Activated naive CD4-positive, alpha-beta T cell treated with anti-CD3 and anti-CD28 coated beads, Interleukin-2, amount 50 U/mL, for 24 hours (primary cell): Measurements from ENCODE around the gene PEX6.

Experiments
- H3K27ac Mint-ChIP-seq: one replicate; pipeline ENCODE4 v1.8.0; 2021; ENCODE audit warnings: mild to moderate bottlenecking, mixed read lengths
- H3K27me3 Mint-ChIP-seq: one replicate; pipeline ENCODE4 v1.8.0; 2021; ENCODE audit warnings: mixed read lengths
- H3K36me3 Mint-ChIP-seq: one replicate; pipeline ENCODE4 v1.8.0; 2021; ENCODE audit warnings: mixed read lengths
- H3K4me1 Mint-ChIP-seq: one replicate; pipeline ENCODE4 v1.8.0; 2021; ENCODE audit warnings: mixed read lengths
- H3K4me3 Mint-ChIP-seq: one replicate; pipeline ENCODE4 v1.8.0; 2021; ENCODE audit warnings: mild to moderate bottlenecking, mixed read lengths
- H3K9me3 Mint-ChIP-seq: one replicate; pipeline ENCODE4 v1.8.0; 2021; ENCODE audit warnings: mixed read lengths

Gene PEX6, protein sequence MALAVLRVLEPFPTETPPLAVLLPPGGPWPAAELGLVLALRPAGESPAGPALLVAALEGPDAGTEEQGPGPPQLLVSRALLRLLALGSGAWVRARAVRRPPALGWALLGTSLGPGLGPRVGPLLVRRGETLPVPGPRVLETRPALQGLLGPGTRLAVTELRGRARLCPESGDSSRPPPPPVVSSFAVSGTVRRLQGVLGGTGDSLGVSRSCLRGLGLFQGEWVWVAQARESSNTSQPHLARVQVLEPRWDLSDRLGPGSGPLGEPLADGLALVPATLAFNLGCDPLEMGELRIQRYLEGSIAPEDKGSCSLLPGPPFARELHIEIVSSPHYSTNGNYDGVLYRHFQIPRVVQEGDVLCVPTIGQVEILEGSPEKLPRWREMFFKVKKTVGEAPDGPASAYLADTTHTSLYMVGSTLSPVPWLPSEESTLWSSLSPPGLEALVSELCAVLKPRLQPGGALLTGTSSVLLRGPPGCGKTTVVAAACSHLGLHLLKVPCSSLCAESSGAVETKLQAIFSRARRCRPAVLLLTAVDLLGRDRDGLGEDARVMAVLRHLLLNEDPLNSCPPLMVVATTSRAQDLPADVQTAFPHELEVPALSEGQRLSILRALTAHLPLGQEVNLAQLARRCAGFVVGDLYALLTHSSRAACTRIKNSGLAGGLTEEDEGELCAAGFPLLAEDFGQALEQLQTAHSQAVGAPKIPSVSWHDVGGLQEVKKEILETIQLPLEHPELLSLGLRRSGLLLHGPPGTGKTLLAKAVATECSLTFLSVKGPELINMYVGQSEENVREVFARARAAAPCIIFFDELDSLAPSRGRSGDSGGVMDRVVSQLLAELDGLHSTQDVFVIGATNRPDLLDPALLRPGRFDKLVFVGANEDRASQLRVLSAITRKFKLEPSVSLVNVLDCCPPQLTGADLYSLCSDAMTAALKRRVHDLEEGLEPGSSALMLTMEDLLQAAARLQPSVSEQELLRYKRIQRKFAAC

DNA sequence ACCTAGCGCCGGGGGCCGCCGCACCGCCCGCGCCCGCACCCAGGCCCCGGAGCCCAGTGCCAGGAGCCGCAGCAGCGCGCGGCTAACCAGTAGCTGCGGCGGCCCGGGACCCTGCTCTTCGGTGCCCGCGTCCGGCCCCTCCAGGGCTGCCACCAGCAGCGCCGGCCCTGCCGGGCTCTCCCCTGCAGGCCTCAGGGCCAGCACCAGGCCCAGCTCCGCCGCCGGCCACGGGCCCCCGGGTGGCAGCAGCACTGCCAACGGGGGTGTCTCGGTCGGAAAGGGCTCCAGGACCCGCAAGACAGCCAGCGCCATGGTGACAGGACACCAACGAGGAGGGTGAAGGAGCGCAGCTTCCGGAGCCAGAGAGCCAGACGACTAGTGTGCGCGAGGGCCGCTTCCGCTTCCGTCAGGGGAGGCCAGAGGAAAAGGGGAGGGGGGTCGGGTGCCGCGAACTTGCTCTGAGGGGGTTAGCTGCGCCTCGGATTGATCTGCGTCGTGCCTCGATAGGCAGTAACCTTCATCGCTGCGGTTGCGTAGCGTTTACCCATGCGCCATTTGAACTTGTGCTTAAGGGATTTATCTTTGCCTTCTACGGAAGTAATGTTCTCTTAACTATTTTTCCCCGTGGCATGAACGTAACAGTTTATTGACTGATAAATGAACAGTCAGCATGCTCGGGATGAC lies at the start of gene PEX6:
Gene PEX6 (minus strand): TSS at position 343 of the 684 bp plus-strand sequence. CDS start 31 bp downstream, at position 312.
- H3K4me1 Mint-ChIP-seq = peaks cover 59% of the 10 kb centered on the region
- H3K27me3 Mint-ChIP-seq = no peaks in the 10 kb centered on the region
- peaks cover 3% of the 10 kb centered on the region for H3K36me3 Mint-ChIP-seq
- peak within 1 kb of the TSS; percentile 96 for H3K27ac Mint-ChIP-seq
- peak within 1 kb of the TSS; percentile 93 for H3K4me3 Mint-ChIP-seq
- no peaks in the 10 kb centered on the region for H3K9me3 Mint-ChIP-seq

DNA sequence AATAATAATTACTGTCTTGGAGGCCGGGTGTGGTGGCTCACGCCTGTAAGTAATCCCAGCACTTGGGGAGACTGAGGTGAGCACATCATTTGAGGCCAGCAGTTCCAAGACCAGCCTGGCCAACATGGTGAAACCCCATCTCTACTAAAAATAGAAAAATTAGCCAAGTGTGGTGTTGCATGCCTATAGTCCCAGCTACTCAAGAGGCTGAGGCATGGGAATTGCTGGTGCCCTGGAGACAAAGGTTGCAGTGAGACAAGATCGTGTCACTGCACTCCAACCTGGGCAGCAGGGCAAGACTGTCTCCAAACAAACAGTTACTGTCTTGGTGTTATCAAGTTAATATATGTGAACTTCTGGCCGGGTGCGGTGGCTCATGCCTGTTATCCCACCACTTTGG lies 47.4 kb upstream of the PEX6 start:
- Mint-ChIP-seq H3K27me3 (no peaks in the 10 kb centered on the region), H3K9me3 (no peaks in the 10 kb centered on the region), H3K4me1 (peaks cover 11% of the 10 kb centered on the region), H3K36me3 (peaks cover 14% of the 10 kb centered on the region), H3K27ac (no peak overlapping the region), H3K4me3 (no peak overlapping the region)

DNA sequence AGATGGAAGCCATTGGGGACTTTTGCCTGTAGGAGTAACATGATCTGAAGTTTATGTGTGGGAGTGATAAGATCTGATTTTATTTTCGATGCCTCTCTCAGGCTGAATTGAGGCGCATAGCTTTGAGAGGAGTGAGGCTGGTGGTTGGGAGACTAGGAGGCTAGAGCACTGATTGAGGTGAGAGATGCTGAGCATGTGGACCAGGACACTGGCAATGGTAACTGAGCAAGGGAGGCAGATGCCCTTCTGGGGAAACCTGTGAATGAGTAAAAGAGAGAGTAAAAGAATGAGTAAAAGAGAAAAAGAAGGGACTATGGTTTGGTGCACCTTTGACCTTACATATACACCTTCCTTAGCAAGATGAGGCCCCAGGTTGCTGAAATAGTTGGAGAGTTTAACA lies 45.5 kb upstream of the PEX6 start:
- Mint-ChIP-seq H3K4me3 (peak overlapping the region; percentile 47), H3K9me3 (no peaks in the 10 kb centered on the region), H3K27ac (peak overlapping the region; percentile 63), H3K27me3 (no peaks in the 10 kb centered on the region), H3K36me3 (peaks cover 11% of the 10 kb centered on the region), H3K4me1 (peaks cover 28% of the 10 kb centered on the region)

DNA sequence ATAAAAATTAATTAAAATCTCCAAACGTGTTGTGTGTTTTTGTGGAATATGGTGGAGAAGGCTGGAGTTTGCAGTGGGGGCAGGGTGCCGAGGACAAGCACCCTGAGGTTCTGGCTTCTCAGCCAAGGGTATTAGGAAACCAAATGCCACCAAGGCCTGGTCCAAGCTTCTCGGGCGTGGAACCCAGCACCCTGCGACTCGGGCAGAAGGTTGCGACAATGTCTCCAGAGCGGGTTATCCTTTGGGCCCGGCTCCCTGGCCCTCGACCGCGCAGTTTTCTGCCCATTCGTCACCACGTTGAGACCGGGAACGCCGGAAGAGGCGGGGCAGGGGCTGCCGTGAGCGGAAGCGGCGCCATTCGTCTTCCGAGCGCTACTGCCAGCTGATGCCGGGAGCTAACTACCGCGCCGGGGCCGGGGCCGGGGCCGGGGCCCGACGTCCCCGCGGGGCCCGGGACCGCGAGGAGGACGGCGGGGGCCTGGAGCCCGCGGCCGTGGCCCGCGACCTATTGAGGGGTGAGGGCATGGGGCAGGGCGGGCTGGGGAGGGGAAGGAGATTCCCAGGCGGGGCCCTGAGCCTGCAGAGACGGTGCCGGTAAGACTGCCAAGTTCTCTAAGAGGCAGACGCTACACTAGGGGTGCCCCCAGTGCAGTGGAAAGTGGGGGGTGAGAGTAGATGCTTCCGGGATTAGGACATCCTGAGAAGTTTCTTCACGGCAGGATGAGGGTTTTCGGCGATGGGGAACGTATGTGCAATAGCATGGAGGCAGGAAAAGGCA lies 42.5 kb upstream of the PEX6 start, which contains the start of gene RRP36:
Gene RRP36 (plus strand): TSS at position 354 of the 778 bp plus-strand sequence. CDS start 32 bp downstream, at position 386.
- Mint-ChIP-seq H3K9me3 (no peaks in the 10 kb centered on the region), H3K4me3 (peak within 1 kb of the TSS; percentile 97), H3K27me3 (no peaks in the 10 kb centered on the region), H3K36me3 (peaks cover 9% of the 10 kb centered on the region), H3K4me1 (peaks cover 54% of the 10 kb centered on the region), H3K27ac (peak within 1 kb of the TSS; percentile 94)

DNA sequence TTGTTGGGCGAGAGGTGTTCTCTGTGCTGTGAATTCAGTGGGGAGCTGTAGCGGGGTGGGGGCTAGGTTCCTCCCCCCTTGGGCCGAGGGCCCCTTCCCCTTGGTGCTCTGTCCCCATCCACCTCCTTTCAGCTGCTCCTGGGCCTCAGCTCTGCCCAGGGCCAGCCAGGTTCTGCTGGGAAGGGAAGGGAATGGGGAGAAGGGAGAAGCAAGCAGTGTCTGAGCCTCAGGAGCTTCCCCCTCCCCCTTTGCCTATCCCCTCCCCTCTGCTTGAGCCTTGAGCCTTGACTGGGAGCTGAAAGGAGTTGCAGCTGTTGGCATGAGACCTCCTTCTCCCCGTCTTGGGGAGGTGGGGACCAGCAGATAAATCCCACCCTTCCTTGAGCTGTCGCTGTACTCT lies 41.9 kb upstream of the PEX6 start:
- no peaks in the 10 kb centered on the region for H3K9me3 Mint-ChIP-seq
- H3K27me3 Mint-ChIP-seq = no peaks in the 10 kb centered on the region
- peak overlapping the region; percentile 59 for H3K27ac Mint-ChIP-seq
- H3K4me3 Mint-ChIP-seq = peak overlapping the region; percentile 97
- peaks cover 60% of the 10 kb centered on the region for H3K4me1 Mint-ChIP-seq
- peaks cover 7% of the 10 kb centered on the region for H3K36me3 Mint-ChIP-seq

DNA sequence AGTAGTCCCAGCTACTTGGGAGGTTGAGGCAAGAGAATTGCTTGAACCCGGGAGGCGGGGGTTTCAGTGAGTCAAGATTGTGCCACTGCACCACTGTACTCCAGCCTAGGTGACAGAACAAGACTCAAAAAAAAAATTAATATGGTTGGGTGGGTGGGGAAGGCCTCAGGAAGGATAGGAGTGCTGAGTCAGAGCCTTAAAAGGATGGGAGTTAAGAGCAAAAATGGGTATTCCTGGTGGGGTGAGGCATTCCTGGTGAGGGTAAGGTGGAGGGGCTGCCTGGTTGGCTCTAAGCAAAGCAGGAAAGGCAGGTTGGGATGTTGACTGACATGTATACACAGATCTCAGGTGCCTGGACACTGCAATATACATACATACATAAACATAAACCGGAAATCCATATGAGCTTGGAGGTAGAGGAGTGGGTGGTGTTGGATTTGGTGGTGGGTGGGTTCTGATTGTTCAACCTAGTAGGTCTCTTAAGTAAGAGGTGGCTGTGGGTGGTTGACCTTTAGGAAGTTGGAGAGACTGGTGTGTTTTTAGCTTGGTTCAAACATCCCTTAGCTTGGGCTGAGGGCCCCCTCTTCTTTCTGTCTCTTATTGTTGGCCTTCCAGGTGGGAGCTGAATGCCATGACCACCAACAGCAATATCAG lies 41.2 kb upstream of the PEX6 start:
- H3K36me3 Mint-ChIP-seq = peaks cover 7% of the 10 kb centered on the region
- H3K27me3 Mint-ChIP-seq = no peaks in the 10 kb centered on the region
- H3K4me3 Mint-ChIP-seq = peak overlapping the region; percentile 26
- peak overlapping the region; percentile 84 for H3K27ac Mint-ChIP-seq
- H3K9me3 Mint-ChIP-seq = no peaks in the 10 kb centered on the region
- H3K4me1 Mint-ChIP-seq = peaks cover 64% of the 10 kb centered on the region

DNA sequence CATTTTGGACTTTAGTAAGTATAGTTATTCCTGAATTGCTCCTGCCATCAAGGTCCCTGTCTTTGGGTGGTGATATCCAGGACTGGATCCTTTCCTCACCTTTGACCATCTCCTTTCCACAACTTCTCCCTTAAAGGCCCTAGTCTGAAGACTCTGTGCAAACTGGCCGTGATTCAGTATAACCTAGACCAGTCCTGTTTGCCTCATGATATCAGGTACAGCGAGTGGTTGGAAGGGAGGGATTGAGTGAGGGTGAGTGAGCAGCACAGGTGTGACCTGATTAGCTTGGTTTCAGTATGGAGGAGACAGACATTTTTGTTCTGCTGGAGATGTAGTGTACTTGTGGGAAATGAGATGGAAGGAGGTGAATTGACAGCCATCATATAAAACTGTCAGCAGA lies 40.2 kb upstream of the PEX6 start:
- Mint-ChIP-seq H3K27ac (peak overlapping the region; percentile 85), H3K9me3 (no peaks in the 10 kb centered on the region), H3K36me3 (peaks cover 4% of the 10 kb centered on the region), H3K4me1 (peaks cover 66% of the 10 kb centered on the region), H3K27me3 (no peaks in the 10 kb centered on the region), H3K4me3 (peak overlapping the region; percentile 34)

DNA sequence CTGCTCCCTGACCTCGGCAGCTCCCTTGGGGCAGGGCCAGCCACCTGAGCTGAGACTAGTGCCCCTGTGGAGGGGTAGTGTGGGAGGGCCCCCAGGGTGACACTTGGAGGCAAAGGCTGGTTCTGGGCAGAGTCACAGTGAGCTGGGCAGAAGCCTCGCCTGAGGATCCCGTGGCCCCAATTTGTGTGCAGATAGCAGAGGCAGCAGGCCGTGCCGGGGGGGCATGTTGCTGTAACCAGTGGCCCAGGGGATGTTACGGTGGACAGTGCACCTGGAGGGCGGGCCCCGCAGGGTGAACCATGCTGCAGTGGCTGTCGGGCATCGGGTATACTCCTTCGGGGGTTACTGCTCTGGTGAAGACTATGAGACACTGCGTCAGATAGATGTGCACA lies 38.0 kb upstream of the PEX6 start:
- H3K36me3 Mint-ChIP-seq = peaks cover 1% of the 10 kb centered on the region
- H3K4me3 Mint-ChIP-seq = no peak overlapping the region
- H3K4me1 Mint-ChIP-seq = peaks cover 85% of the 10 kb centered on the region

DNA sequence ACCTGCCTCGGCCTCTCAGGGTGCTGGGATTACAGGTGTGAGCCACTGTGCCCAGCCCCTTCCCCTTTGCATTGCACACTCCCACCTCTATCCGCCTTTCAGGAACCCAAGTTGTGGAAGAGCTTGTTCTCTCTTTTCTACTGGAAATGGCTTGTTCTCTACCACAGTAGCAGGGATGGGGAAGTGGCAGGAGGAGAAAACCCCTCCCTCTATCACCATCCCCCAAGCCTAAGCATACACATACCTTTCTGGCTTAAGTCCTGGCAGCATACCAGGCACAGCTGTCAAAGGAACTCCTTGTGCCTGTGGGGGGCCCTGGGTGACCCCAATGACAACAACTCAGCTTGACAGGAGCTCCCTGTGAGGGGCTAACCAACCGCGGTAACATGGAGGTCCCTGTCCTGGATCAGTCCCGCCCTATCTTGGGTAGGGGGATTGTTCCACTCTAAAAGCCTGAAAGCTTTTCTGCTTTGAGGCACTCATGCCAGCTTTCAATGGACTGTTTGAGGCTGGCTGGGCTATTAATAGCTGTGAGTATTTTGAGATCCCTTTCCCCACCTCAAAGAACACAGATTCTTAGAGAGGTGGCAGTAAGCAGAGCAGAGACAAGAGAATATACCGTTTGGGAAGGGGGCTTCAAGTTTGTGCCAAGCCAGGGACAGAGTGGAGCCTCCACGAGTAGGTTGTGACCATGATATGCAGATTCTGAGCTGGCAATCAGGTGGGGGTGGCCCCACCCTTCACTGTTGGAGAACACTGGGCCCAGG lies 37.4 kb upstream of the PEX6 start:
- Mint-ChIP-seq H3K27me3 (no peaks in the 10 kb centered on the region), H3K4me1 (peaks cover 91% of the 10 kb centered on the region), H3K4me3 (peak overlapping the region; percentile 73), H3K27ac (peak overlapping the region; percentile 47), H3K36me3 (peaks cover 4% of the 10 kb centered on the region), H3K9me3 (no peaks in the 10 kb centered on the region)

More for the DNA sequence above, 38.0 kb upstream of the PEX6 start:
- Mint-ChIP-seq H3K27me3 (no peaks in the 10 kb centered on the region), H3K9me3 (no peaks in the 10 kb centered on the region), H3K27ac (peak overlapping the region; percentile 35)

DNA sequence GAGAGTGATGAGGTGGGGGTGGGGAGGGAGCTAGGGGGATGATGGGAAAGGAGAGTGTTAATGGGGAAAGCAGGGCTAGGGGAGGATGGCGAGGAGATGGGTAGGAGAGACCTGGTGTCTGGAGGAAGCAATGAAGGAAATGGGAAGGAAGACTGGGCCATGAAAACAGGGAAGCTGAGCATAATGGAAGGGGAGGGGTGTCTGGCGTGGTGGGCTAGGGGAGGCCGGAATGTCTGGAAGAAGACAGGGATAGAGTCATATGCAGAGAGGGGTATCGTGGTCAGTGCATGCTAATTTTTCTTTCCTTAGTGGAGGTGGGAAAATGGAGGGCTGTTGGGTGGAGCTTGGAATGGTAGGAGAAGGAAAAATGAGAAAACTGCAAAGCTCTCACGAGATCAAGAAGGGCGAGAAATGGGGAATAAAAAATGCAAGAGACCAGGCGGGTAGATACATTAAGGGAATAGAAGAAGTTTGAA lies 35.5 kb upstream of the PEX6 start:
- peak overlapping the region; percentile 94 for H3K4me3 Mint-ChIP-seq
- peak overlapping the region; percentile 73 for H3K27ac Mint-ChIP-seq
- no peaks in the 10 kb centered on the region for H3K27me3 Mint-ChIP-seq
- peaks cover 81% of the 10 kb centered on the region for H3K4me1 Mint-ChIP-seq
- no peaks in the 10 kb centered on the region for H3K9me3 Mint-ChIP-seq
- H3K36me3 Mint-ChIP-seq = peaks cover 4% of the 10 kb centered on the region

DNA sequence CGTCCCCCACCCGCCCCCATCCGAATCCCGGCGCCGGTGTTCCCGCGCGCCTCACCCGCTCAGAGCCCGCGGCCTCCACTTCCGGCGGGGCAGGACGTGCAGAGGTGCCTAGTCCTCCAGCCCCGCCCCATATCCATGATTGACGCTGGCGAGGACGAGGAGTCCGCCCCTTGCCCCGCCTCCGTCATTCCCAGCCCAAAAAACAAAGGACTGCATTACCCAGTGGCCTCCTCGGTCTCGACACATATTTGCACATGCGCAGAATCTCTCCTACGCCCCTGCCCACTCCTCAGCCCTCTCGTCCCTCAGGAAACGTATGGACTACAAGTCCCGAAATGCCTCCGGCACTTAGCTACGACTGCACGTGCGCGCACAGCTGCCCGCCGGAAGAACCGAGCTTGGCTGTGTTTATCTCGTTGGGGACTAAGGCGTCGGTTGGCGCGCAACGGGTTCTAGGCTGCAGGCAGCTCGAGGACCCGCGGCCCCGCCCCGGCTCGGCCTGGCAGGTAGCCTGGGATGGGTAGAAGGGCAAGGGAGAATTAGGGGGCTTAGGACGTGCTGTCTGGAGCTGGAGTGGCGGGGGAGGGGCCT lies 35.0 kb upstream of the PEX6 start, which contains the start of the genes KLHDC3 and MEA1:
Gene KLHDC3 (plus strand): TSS at position 407 of the 591 bp plus-strand sequence. CDS start 2,944 bp downstream, outside the sequence.
Gene MEA1 (minus strand): TSS at position 104 of the 591 bp plus-strand sequence. CDS start 133 bp downstream, outside the sequence.
- Mint-ChIP-seq H3K27ac (peak within 1 kb of the TSS; percentile 96), H3K9me3 (no peaks in the 10 kb centered on the region), H3K4me1 (peaks cover 76% of the 10 kb centered on the region), H3K27me3 (no peaks in the 10 kb centered on the region), H3K36me3 (peaks cover 3% of the 10 kb centered on the region), H3K4me3 (peak within 1 kb of the TSS; percentile 94)

DNA sequence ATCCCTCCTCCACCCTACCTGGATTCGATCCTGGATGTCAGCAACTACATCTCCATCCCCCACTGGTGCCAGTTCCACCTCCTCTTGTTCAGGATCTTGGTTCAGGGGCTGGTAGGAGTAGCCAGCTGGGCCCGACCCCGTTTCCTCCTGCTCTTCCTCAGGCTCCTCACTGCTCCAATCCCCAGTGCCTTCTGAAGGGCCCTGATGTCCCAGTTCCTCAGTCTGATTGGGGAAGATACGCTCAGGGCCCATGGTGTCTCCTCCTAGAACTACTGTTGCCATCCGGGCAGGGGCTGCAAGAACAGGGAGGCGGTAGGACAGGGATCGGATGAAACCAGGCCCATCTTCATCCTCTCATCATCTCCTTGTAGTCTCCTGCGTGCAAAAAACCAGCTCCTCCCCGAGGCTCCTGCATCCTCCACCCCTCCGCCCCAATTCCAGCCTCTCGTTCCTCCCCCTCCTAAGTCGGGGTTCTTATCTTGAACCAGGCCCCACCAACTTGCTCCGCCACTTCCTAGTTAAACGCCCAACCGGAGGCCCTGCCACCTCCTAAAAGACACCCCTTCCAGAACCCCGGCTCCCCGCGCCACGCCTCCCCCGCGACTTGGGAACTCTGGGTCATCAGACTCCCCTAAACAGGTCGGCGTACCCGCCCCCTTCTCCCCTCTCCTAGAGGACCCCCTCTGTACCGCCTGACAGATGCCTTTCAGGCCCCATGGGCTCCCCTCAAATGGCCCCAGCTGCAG lies 34.3 kb upstream of the PEX6 start:
- peak overlapping the region; percentile 96 for H3K27ac Mint-ChIP-seq
- peaks cover 3% of the 10 kb centered on the region for H3K36me3 Mint-ChIP-seq
- no peaks in the 10 kb centered on the region for H3K27me3 Mint-ChIP-seq
- no peaks in the 10 kb centered on the region for H3K9me3 Mint-ChIP-seq
- H3K4me3 Mint-ChIP-seq = peak overlapping the region; percentile 94
- peaks cover 71% of the 10 kb centered on the region for H3K4me1 Mint-ChIP-seq
